H1 (cell line): ENCODE measurements around the gene GREM2. TPM values are rescaled to one million over a fixed set of nuclear protein-coding genes. Genes with fewer than 3 reads are reported as not detected.

ENCODE experiments used
- CTCF ChIA-PET: fragments of 300-600 bp; sonication (Branson Sonifier 250); formaldehyde crosslinking; loops from one replicate; lab custom pipeline; 2021; ENCODE audit not compliant: partially characterized antibody; lab: Charles Lee
- POLR2A ChIA-PET: fragments of 300-600 bp; sonication (Branson Sonifier 250); formaldehyde crosslinking; loops from one replicate; lab custom pipeline; 2021; ENCODE audit warnings: inconsistent platforms; ENCODE audit not compliant: partially characterized antibody; lab: Charles Lee
- DNase-seq, 2 experiments: peaks; one replicate each; pipeline versions ENCODE4 v3.0.0 to v3.0.0-alpha.2; 2010 to 2022; ENCODE audit warnings: low spot score in 2 of 2, low read depth in 1 of 2, mixed read lengths in 1 of 2
- FAIRE-seq: peaks from 2 replicates; lab custom pipeline; 2011; peaks lifted over from hg19 to GRCh38; lab: Jason Lieb, UNC
- H2AFZ ChIP-seq: 2 replicates; pipeline ENCODE4 v1.8.1; 2012; ENCODE audit warnings: low read length, inconsistent platforms
- H2AK5ac ChIP-seq: 2 replicates; pipeline ENCODE4 v1.6.1; 2013; ENCODE audit warnings: low read depth, low read length
- H2BK120ac ChIP-seq: replicated peaks from 2 replicates; pipeline ENCODE3; 2013; ENCODE audit warnings: low read depth, low read length, inconsistent platforms
- H2BK12ac ChIP-seq: 2 replicates; pipeline ENCODE4 v1.6.1; 2013; ENCODE audit warnings: low read depth, low read length
- H2BK15ac ChIP-seq: 2 replicates; pipeline ENCODE4 v1.6.1; 2013; ENCODE audit warnings: low read length
- H2BK20ac ChIP-seq: 2 replicates; pipeline ENCODE4 v1.6.1; 2013; ENCODE audit warnings: low read length
- H2BK5ac ChIP-seq: 2 replicates; pipeline ENCODE4 v1.6.1; 2013; ENCODE audit warnings: low read depth, low read length
- H3K14ac ChIP-seq: 2 replicates; pipeline ENCODE4 v1.6.1; 2013; ENCODE audit warnings: inconsistent platforms; ENCODE audit not compliant: insufficient read length
- H3K18ac ChIP-seq: 2 replicates; pipeline ENCODE4 v1.6.1; 2013; ENCODE audit warnings: low read length; ENCODE audit errors: extremely low read depth
- H3K23ac ChIP-seq: 2 replicates; pipeline ENCODE4 v1.6.1; 2013; ENCODE audit warnings: inconsistent platforms; ENCODE audit not compliant: insufficient read length
- H3K23me2 ChIP-seq: 2 replicates; pipeline ENCODE4 v1.6.1; 2013; ENCODE audit warnings: low read depth, low read length
- H3K27ac ChIP-seq: 2 replicates; pipeline ENCODE4 v1.6.1; 2011; ENCODE audit warnings: low read depth, low read length, inconsistent platforms
- H3K27me3 ChIP-seq, 4 experiments: replicated peaks in 1 of 4; 1 replicate in 1 of 4; 2 replicates in 3 of 4; pipeline versions ENCODE4 v1.6.1 to v1.8.1; 2011 to 2013; ENCODE audit warnings: low read length in 3 of 4, mild to moderate bottlenecking in 3 of 4, inconsistent platforms in 2 of 4, mixed read lengths in 2 of 4, moderate library complexity in 1 of 4; ENCODE audit not compliant: control insufficient read depth in 3 of 4, insufficient read depth in 3 of 4; ENCODE audit errors: extremely low read depth in 1 of 4
- H3K36me3 ChIP-seq, 4 experiments: 2 replicates each; pipeline versions ENCODE4 v1.6.1 to v1.8.1; 2011 to 2013; ENCODE audit warnings: mild to moderate bottlenecking in 4 of 4, low read length in 3 of 4, moderate library complexity in 2 of 4, control low read depth in 1 of 4, inconsistent platforms in 1 of 4; ENCODE audit not compliant: insufficient read depth in 4 of 4, control insufficient read depth in 2 of 4
- H3K4ac ChIP-seq: replicated peaks from 2 replicates; pipeline ENCODE3; 2013; ENCODE audit warnings: low read length, low read depth, mixed read lengths, inconsistent platforms; ENCODE audit not compliant: insufficient read length
- H3K4me1 ChIP-seq, 4 experiments: replicated peaks in 1 of 4; 1 replicate in 1 of 4; 2 replicates in 3 of 4; pipeline versions ENCODE4 v1.6.1 to v1.8.1; 2011 to 2013; ENCODE audit warnings: low read length in 3 of 4, inconsistent platforms in 2 of 4, mixed read lengths in 1 of 4; ENCODE audit not compliant: insufficient read depth in 4 of 4, control insufficient read depth in 3 of 4
- H3K4me2 ChIP-seq, 2 experiments: 2 replicates each; pipeline versions ENCODE4 v1.6.1 to v1.8.1; 2011 to 2013; ENCODE audit warnings: low read depth in 2 of 2, low read length in 2 of 2, control low read depth in 1 of 2, inconsistent platforms in 1 of 2, mild to moderate bottlenecking in 1 of 2; ENCODE audit not compliant: insufficient read depth in 1 of 2
- H3K4me3 ChIP-seq, 4 experiments: fragments of 200-600, 300-600 bp in 1 of 4; sonication (generic), shearing (Covaris generic), sonication (Bioruptor Twin) in 1 of 4; 2 replicates each; pipeline versions ENCODE4 v1.5.1 to v1.8.1; 2011 to 2016; ENCODE audit warnings: low read length in 4 of 4, low read depth in 3 of 4, control low read depth in 2 of 4, inconsistent platforms in 2 of 4, mild to moderate bottlenecking in 2 of 4, mixed read lengths in 1 of 4, moderate library complexity in 1 of 4; ENCODE audit not compliant: insufficient read depth in 2 of 4; ENCODE audit errors: extremely low read depth in 1 of 4
- H3K56ac ChIP-seq: replicated peaks from 2 replicates; pipeline ENCODE3; 2013; ENCODE audit warnings: low read depth, mild to moderate bottlenecking, mixed read lengths, low read length, inconsistent platforms; ENCODE audit not compliant: insufficient read length
- H3K79me1 ChIP-seq: 2 replicates; pipeline ENCODE4 v1.6.1; 2013; ENCODE audit warnings: low read depth, low read length, control low read depth
- H3K79me2 ChIP-seq, 2 experiments: 2 replicates each; pipeline versions ENCODE4 v1.6.1 to v1.8.1; 2012 to 2013; ENCODE audit warnings: low read length in 2 of 2, mild to moderate bottlenecking in 2 of 2, inconsistent platforms in 1 of 2; ENCODE audit not compliant: insufficient read depth in 2 of 2, control insufficient read depth in 1 of 2
- H3K9ac ChIP-seq, 4 experiments: replicated peaks in 1 of 4; 1 replicate in 1 of 4; 2 replicates in 3 of 4; pipeline versions ENCODE4 v1.6.1 to v1.8.1; 2011 to 2013; ENCODE audit warnings: low read depth in 3 of 4, low read length in 3 of 4, control low read depth in 2 of 4, mild to moderate bottlenecking in 2 of 4, moderate library complexity in 2 of 4, inconsistent platforms in 1 of 4; ENCODE audit errors: extremely low read depth in 1 of 4
- H3K9me3 ChIP-seq, 2 experiments: 2 replicates each; pipeline versions ENCODE4 v1.6.1 to v1.8.1; 2012 to 2013; ENCODE audit warnings: mild to moderate bottlenecking in 2 of 2, moderate library complexity in 2 of 2, control low read depth in 1 of 2, inconsistent platforms in 1 of 2, low read depth in 1 of 2, low read length in 1 of 2, mixed read lengths in 1 of 2; ENCODE audit not compliant: insufficient read depth in 2 of 2
- H4K20me1 ChIP-seq, 2 experiments: replicated peaks in 1 of 2; 2 replicates each; pipeline versions ENCODE3 to v1.8.1; 2011 to 2013; ENCODE audit warnings: inconsistent platforms in 2 of 2, low read length in 2 of 2, mild to moderate bottlenecking in 1 of 2; ENCODE audit not compliant: insufficient read depth in 2 of 2, control insufficient read depth in 1 of 2
- H4K5ac ChIP-seq: 2 replicates; pipeline ENCODE4 v1.6.1; 2013; ENCODE audit warnings: low read length, low read depth, mixed read lengths, inconsistent platforms; ENCODE audit not compliant: insufficient read length
- H4K8ac ChIP-seq: 2 replicates; pipeline ENCODE4 v1.8.0; 2013; ENCODE audit warnings: mild to moderate bottlenecking, moderate library complexity, low read length, inconsistent platforms; ENCODE audit not compliant: insufficient read depth; ENCODE audit errors: extremely low read depth
- H4K91ac ChIP-seq: replicated peaks from 2 replicates; pipeline ENCODE3; 2013; ENCODE audit warnings: low read length, mixed read lengths, inconsistent platforms; ENCODE audit not compliant: insufficient read length
- ASH2L ChIP-seq: fragments of 200-600, 300-600 bp; sonication (generic); IDR thresholded peaks from one replicate; pipeline ENCODE4 v1.7.1; 2017; ENCODE audit warnings: low read length
- CEBPB ChIP-seq: IDR thresholded peaks from 2 replicates; pipeline ENCODE4 v1.6.1; 2012; ENCODE audit warnings: low read depth, low read length
- CHD1 ChIP-seq: IDR thresholded peaks from 2 replicates; pipeline ENCODE4 v1.6.1; 2012; ENCODE audit warnings: low read depth, low read length, improper control_type of control experiment
- CTBP2 ChIP-seq: IDR thresholded peaks from 2 replicates; pipeline ENCODE4 v1.7.0; 2011; ENCODE audit warnings: borderline replicate concordance, mild to moderate bottlenecking, moderate library complexity, mixed read lengths, low read length; ENCODE audit not compliant: insufficient read depth, insufficient read length
- EP300 ChIP-seq, 2 experiments: IDR thresholded peaks; 1 replicate in 1 of 2; 2 replicates in 1 of 2; pipeline ENCODE4 v1.6.1; 2011 to 2012; ENCODE audit warnings: low read depth in 2 of 2, low read length in 2 of 2, mild to moderate bottlenecking in 2 of 2, borderline replicate concordance in 1 of 2, inconsistent platforms in 1 of 2, moderate library complexity in 1 of 2
- HDAC2 ChIP-seq, 2 experiments: fragments of 300-600 bp in 1 of 2; sonication (generic) in 1 of 2; IDR thresholded peaks; 2 replicates each; pipeline ENCODE4 v1.6.1; 2011 to 2012; ENCODE audit warnings: low read depth in 2 of 2, low read length in 2 of 2, mild to moderate bottlenecking in 2 of 2, moderate library complexity in 2 of 2, borderline replicate concordance in 1 of 2, inconsistent platforms in 1 of 2
- NANOG ChIP-seq: IDR thresholded peaks from 2 replicates; pipeline ENCODE4 v1.6.1; 2011; ENCODE audit warnings: low read length, low read depth, mild to moderate bottlenecking, inconsistent platforms; ENCODE audit not compliant: insufficient read depth, poor library complexity, severe bottlenecking
- PHF8 ChIP-seq: fragments of 200-600 bp; sonication (generic); conservative IDR thresholded peaks from 2 replicates; pipeline ENCODE4 v1.7.1; 2012; ENCODE audit warnings: low read depth, mild to moderate bottlenecking, inconsistent platforms, low read length, moderate library complexity
- TBP ChIP-seq: IDR thresholded peaks from 2 replicates; pipeline ENCODE4 v1.6.1; 2011; ENCODE audit warnings: low read depth, low read length, improper control_type of control experiment
- YY1 ChIP-seq: IDR thresholded peaks from 2 replicates; pipeline ENCODE4 v1.6.1; 2011; ENCODE audit warnings: low read depth, mild to moderate bottlenecking, low read length
- ZNF274 ChIP-seq: IDR thresholded peaks from 2 replicates; pipeline ENCODE4 v1.7.0; 2012; ENCODE audit warnings: low read length, borderline replicate concordance; ENCODE audit errors: extremely low read depth
- WGBS, 2 experiments: shearing (Covaris generic) in 1 of 2; methylation state at CpG; one replicate each; pipeline versions ENCODE4 v1.1.6 to v1.1.7; 2013 to 2015; ENCODE audit warnings: low lambda C conversion rate in 2 of 2, mixed read lengths in 2 of 2, inconsistent platforms in 1 of 2, low coverage in 1 of 2, missing lambda C conversion rate in 1 of 2; ENCODE audit not compliant: insufficient replicate concordance in 2 of 2, insufficient coverage in 1 of 2, insufficient read length in 1 of 2; ENCODE audit errors: extremely low coverage in 1 of 2, missing lambda C conversion rate in 1 of 2; 5-methylcytosine and 5-hydroxymethylcytosine counted together
- polyA plus RNA-seq, 7 experiments: library from polyadenylated mRNA; depleted of rRNA in 3 of 7; stranded (reverse) in 5 of 7; unstranded in 2 of 7; fragments of >200 nt in 5 of 7; fragments of 200-250 nt in 2 of 7; gene quantifications; 1 replicate in 5 of 7; 2 replicates in 1 of 7; 4 replicates in 1 of 7; pipeline versions ENCODE4 v1.2.1 to v1.2.3, GENCODE V29; 2011 to 2013; ENCODE audit warnings: missing spikeins in 2 of 7, mixed read lengths in 2 of 7
- total RNA-seq: library from RNA; stranded (reverse); fragmentation: NEBNext Ultra II Directional; extraction: Animal tissue kit (Norgen Biotek cat#: 25700); gene quantifications from 2 replicates; pipeline ENCODE4 v1.2.1, GENCODE V29; 2021

The GREM2 gene
- total and polyA plus RNA-seq, 2 of the 8 experiments (the other 6 are each of a cell fraction or from before 2014, with no cell fraction given): 0.05 TPM; not detected in 1

DNA sequence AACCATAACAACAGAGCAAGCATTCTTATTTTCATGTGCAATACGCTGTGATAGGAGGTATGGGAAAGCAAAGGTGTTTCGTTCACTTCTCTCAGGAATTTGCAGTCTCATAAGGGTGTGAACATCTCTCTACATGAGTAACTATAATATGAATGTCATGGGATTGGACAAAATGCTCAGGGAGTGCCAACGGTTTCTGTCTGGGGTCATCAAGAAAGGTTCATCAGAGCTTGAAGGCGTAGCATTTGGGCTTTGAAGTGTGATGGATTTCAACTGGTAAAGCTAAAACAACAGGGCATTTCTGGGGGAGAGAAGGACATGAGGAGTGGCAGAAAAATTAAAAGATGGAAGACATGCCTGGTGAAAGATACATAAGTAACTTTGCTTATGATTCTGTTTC is 32.4 kb downstream of the GREM2 start:
- Histone ChIP-seq H3K14ac (no peak overlapping the region), H3K23ac (no peak overlapping the region), H3K18ac (no peak overlapping the region), H3K9ac (no peak overlapping the region), H2BK120ac (no peak overlapping the region), H2BK5ac (no peak overlapping the region), H3K36me3 (no peaks in the 10 kb centered on the region), H3K4ac (no peak overlapping the region), H2AFZ (no peak overlapping the region), H3K79me2 (no peaks in the 10 kb centered on the region), H2BK15ac (no peak overlapping the region), H4K20me1 (no peaks in the 10 kb centered on the region), H2BK12ac (no peak overlapping the region), H4K8ac (no peak overlapping the region), H3K4me2 (no peak overlapping the region), H2BK20ac (no peak overlapping the region), H3K56ac (no peak overlapping the region), H2AK5ac (no peak overlapping the region), H3K27ac (no peak overlapping the region), H3K79me1 (no peaks in the 10 kb centered on the region), H3K9me3 (no peaks in the 10 kb centered on the region), H3K4me1 (no peaks in the 10 kb centered on the region), H4K91ac (no peak overlapping the region), H3K23me2 (no peaks in the 10 kb centered on the region), H3K4me3 (no peak overlapping the region), H4K5ac (no peak overlapping the region), H3K27me3 (no peaks in the 10 kb centered on the region)
- WGBS, 2 experiments: 81% methylated on average over 4 of the region's 4 CpGs; no CpG with 5 or more reads in 1 of the 2 experiments
- TF ChIP-seq PHF8 (no peak), HDAC2 (IDR thresholded peaks at IDR 0.05; ENCODE audit: borderline replicate concordance in 1 of 2, low read depth in 2 of 2, low read length in 2 of 2) (no peak), EP300 (IDR thresholded peaks at IDR 0.05; ENCODE audit: borderline replicate concordance in 1 of 2, low read depth in 2 of 2, low read length in 2 of 2) (no peak), ZNF274 (no peak), NANOG (no peak), CHD1 (no peak), YY1 (no peak), TBP (no peak), ASH2L (no peak), CEBPB (no peak), CTBP2 (no peak)
- ChIA-PET POLR2A (no interaction called here), CTCF (interaction anchor here (0.5 kb wide), 1 partner anchor 1156 kb away, joined by 3 read pairs; no protein-coding TSS in a partner anchor)
- DNase-seq (no peak), FAIRE-seq (no peak)
